Activated T-cell treated with anti-CD3 and anti-CD28 coated beads for 1 hour (primary cell): ENCODE data around the gene PFDN5.
A peak's percentile ranks its signal among the peaks of the same experiment; 100 is the strongest.
"Not testable (repeated sequence)": the region's sequence is repeated elsewhere in the genome, so short reads cannot be mapped to it uniquely, and the experiment has no call there.

Experiments
- DNase-seq: peaks from one replicate; pipeline ENCODE4 v3.0.0-alpha.2; 2020; ENCODE audit warnings: low read depth

Gene PFDN5

GRCh38 chr12:53328043-53328435 is 32.7 kb downstream of the PFDN5 start:
- no peak for DNase-seq

- no peak for DNase-seq
Observed at GRCh38 chr12:53330671-53331070, 35.3 kb downstream of the PFDN5 start.

GRCh38 chr12:53332339-53332738 is 37.0 kb downstream of the PFDN5 start:
- not testable (repeated sequence) for DNase-seq

GRCh38 chr12:53332744-53333143 is 37.4 kb downstream of the PFDN5 start:
- DNase-seq: no peak

- DNase-seq: no peak
Observed at GRCh38 chr12:53333289-53333688, 37.9 kb downstream of the PFDN5 start.

GRCh38 chr12:53333845-53334244 is 38.5 kb downstream of the PFDN5 start:
- DNase-seq: no peak

GRCh38 chr12:53334822-53335221 is 39.5 kb downstream of the PFDN5 start:
- no peak for DNase-seq

GRCh38 chr12:53336181-53336681 is 40.9 kb downstream of the PFDN5 start, which contains the start of gene SP7:
Gene SP7 (minus strand): TSS chr12:53336354. CDS start chr12:53335646, 708 bp downstream.
- no peak for DNase-seq

- no peak for DNase-seq
Observed at GRCh38 chr12:53338017-53338416, 42.7 kb downstream of the PFDN5 start.

- DNase-seq: no peak
Observed at GRCh38 chr12:53338916-53339315, 43.6 kb downstream of the PFDN5 start.

GRCh38 chr12:53340398-53340797 is 45.1 kb downstream of the PFDN5 start:
- no peak for DNase-seq

- no peak for DNase-seq
Observed at GRCh38 chr12:53343449-53343848, 48.1 kb downstream of the PFDN5 start.

GRCh38 chr12:53343969-53344368 is 48.6 kb downstream of the PFDN5 start:
- no peak for DNase-seq

- no peak for DNase-seq
Observed at GRCh38 chr12:53344487-53344823, 49.1 kb downstream of the PFDN5 start.

- peak; percentile 58 for DNase-seq
Observed at GRCh38 chr12:53344824-53345485, 49.6 kb downstream of the PFDN5 start.

GRCh38 chr12:53345486-53346188 is 50.3 kb downstream of the PFDN5 start:
- no peak for DNase-seq

GRCh38 chr12:53346491-53346890 is 51.1 kb downstream of the PFDN5 start:
- DNase-seq: no peak

- DNase-seq: no peak
Observed at GRCh38 chr12:53347905-53348304, 52.6 kb downstream of the PFDN5 start.
